Activated CD4-positive, alpha-beta memory T cell treated with anti-CD3 and anti-CD28 coated beads, Interleukin-2, amount 10 ng/mL, durations not matched to agents 7 days and 5 days (primary cell): ENCODE measurements around the gene DYNC2H1. TPM values are rescaled to one million over a fixed set of nuclear protein-coding genes. Genes with fewer than 3 reads are reported as not detected.

Source experiments
- CTCF ChIA-PET: fragments of 350-600 bp; sonication (Branson Sonifier 250); formaldehyde crosslinking; loops from one replicate; lab custom pipeline; 2021; ENCODE audit warnings: antibody characterized with exemption, inconsistent platforms; lab: Charles Lee
- POLR2A ChIA-PET: fragments of 350-600 bp; sonication (Branson Sonifier 250); formaldehyde crosslinking; loops from one replicate; lab custom pipeline; 2021; ENCODE audit warnings: antibody characterized with exemption; lab: Charles Lee
- DNase-seq: peaks from one replicate; pipeline ENCODE4 v3.0.0-alpha.2; 2020
- H3K27ac Mint-ChIP-seq: one replicate; pipeline ENCODE4 v1.8.0; 2021; ENCODE audit warnings: mild to moderate bottlenecking, mixed read lengths
- H3K27me3 Mint-ChIP-seq: one replicate; pipeline ENCODE4 v1.8.0; 2021; ENCODE audit warnings: mixed read lengths
- H3K36me3 Mint-ChIP-seq: one replicate; pipeline ENCODE4 v1.8.0; 2021; ENCODE audit warnings: low read depth, mixed read lengths
- H3K4me1 Mint-ChIP-seq: one replicate; pipeline ENCODE4 v1.8.0; 2021; ENCODE audit warnings: mixed read lengths
- H3K4me3 Mint-ChIP-seq: one replicate; pipeline ENCODE4 v1.8.0; 2021; ENCODE audit warnings: mild to moderate bottlenecking, mixed read lengths
- H3K9me3 Mint-ChIP-seq: one replicate; pipeline ENCODE4 v1.8.0; 2021; ENCODE audit warnings: mixed read lengths
- total RNA-seq, 2 experiments: library from RNA; stranded (reverse); gene quantifications; one replicate each; pipeline ENCODE4 v1.2.3, GENCODE V29; 2021

Gene DYNC2H1
- total RNA-seq, 2 experiments from 2014 or later: 3.0 to 3.1 TPM

GRCh38 chr11:103325686-103326069 lies 216.5 kb downstream of the DYNC2H1 start:
- H3K4me1 Mint-ChIP-seq: peaks cover 7% of the 10 kb centered on the region
- no peaks in the 10 kb centered on the region for H3K9me3 Mint-ChIP-seq
- H3K4me3 Mint-ChIP-seq: no peak overlapping the region
- ChIA-PET CTCF (interaction anchor here (0.7 to 2.4 kb wide), 4 partner anchors 11 to 289 kb away, joined by 3 to 7 read pairs (median 3); partner anchors contain the start of gene DYNC2H1), POLR2A (no interaction called here)
- DNase-seq: no peak
- peaks cover 2% of the 10 kb centered on the region for H3K27me3 Mint-ChIP-seq
- no peak overlapping the region for H3K27ac Mint-ChIP-seq
- no peaks in the 10 kb centered on the region for H3K36me3 Mint-ChIP-seq

GRCh38 chr11:103326070-103326794 lies 217.0 kb downstream of the DYNC2H1 start:
- no peaks in the 10 kb centered on the region for H3K36me3 Mint-ChIP-seq
- H3K4me3 Mint-ChIP-seq: no peak overlapping the region
- DNase-seq: peak; percentile 30
- H3K27ac Mint-ChIP-seq: no peak overlapping the region
- ChIA-PET POLR2A (no interaction called here), CTCF (interaction anchor here (0.9 kb wide), 1 partner anchor 274 kb away, joined by 3 read pairs; no protein-coding TSS in a partner anchor)
- H3K4me1 Mint-ChIP-seq: peaks cover 7% of the 10 kb centered on the region
- H3K27me3 Mint-ChIP-seq: peaks cover 2% of the 10 kb centered on the region
- H3K9me3 Mint-ChIP-seq: no peaks in the 10 kb centered on the region

- H3K9me3 Mint-ChIP-seq: no peaks in the 10 kb centered on the region
- DNase-seq: no peak
- peaks cover 4% of the 10 kb centered on the region for H3K27me3 Mint-ChIP-seq
- H3K4me1 Mint-ChIP-seq: peaks cover 15% of the 10 kb centered on the region
- no peak overlapping the region for H3K27ac Mint-ChIP-seq
- H3K4me3 Mint-ChIP-seq: no peak overlapping the region
- ChIA-PET CTCF (no interaction called here), POLR2A (no interaction called here)
- no peaks in the 10 kb centered on the region for H3K36me3 Mint-ChIP-seq
Measured at GRCh38 chr11:103327721-103328120, 218.5 kb downstream of the DYNC2H1 start.

- POLR2A ChIA-PET: no interaction called here
- H3K4me3 Mint-ChIP-seq: no peak overlapping the region
- CTCF ChIA-PET: no interaction called here
Measured at GRCh38 chr11:103332409-103332808, 223.2 kb downstream of the DYNC2H1 start.

GRCh38 chr11:103338621-103339484 lies 229.6 kb downstream of the DYNC2H1 start:
- no peak for DNase-seq
- Mint-ChIP-seq H3K27ac (no peak overlapping the region), H3K4me3 (no peak overlapping the region), H3K4me1 (no peaks in the 10 kb centered on the region), H3K9me3 (no peaks in the 10 kb centered on the region), H3K36me3 (no peaks in the 10 kb centered on the region), H3K27me3 (no peaks in the 10 kb centered on the region)
- ChIA-PET POLR2A (no interaction called here), CTCF (no interaction called here)

More at GRCh38 chr11:103332409-103332808, 223.2 kb downstream of the DYNC2H1 start:
- Mint-ChIP-seq H3K4me1 (peaks cover 8% of the 10 kb centered on the region), H3K27me3 (peaks cover 4% of the 10 kb centered on the region), H3K36me3 (no peaks in the 10 kb centered on the region), H3K27ac (no peak overlapping the region), H3K9me3 (no peaks in the 10 kb centered on the region)
- no peak for DNase-seq

GRCh38 chr11:103339485-103339857 lies 230.2 kb downstream of the DYNC2H1 start:
- ChIA-PET POLR2A (no interaction called here), CTCF (no interaction called here)
- H3K4me3 Mint-ChIP-seq: no peak overlapping the region
- H3K9me3 Mint-ChIP-seq: no peaks in the 10 kb centered on the region
- no peak for DNase-seq
- H3K27me3 Mint-ChIP-seq: no peaks in the 10 kb centered on the region
- no peak overlapping the region for H3K27ac Mint-ChIP-seq
- H3K4me1 Mint-ChIP-seq: no peaks in the 10 kb centered on the region
- H3K36me3 Mint-ChIP-seq: no peaks in the 10 kb centered on the region

GRCh38 chr11:103340956-103341355 lies 231.7 kb downstream of the DYNC2H1 start:
- Mint-ChIP-seq H3K27me3 (no peaks in the 10 kb centered on the region), H3K27ac (no peak overlapping the region), H3K36me3 (no peaks in the 10 kb centered on the region), H3K4me3 (no peak overlapping the region), H3K4me1 (no peaks in the 10 kb centered on the region), H3K9me3 (no peaks in the 10 kb centered on the region)
- CTCF ChIA-PET: no interaction called here
- DNase-seq: no peak
- POLR2A ChIA-PET: no interaction called here

- Mint-ChIP-seq H3K27me3 (no peaks in the 10 kb centered on the region), H3K27ac (no peak overlapping the region), H3K9me3 (no peaks in the 10 kb centered on the region), H3K36me3 (no peaks in the 10 kb centered on the region), H3K4me1 (no peaks in the 10 kb centered on the region), H3K4me3 (no peak overlapping the region)
- no peak for DNase-seq
- CTCF ChIA-PET: no interaction called here
- POLR2A ChIA-PET: no interaction called here
Measured at GRCh38 chr11:103344886-103345285, 235.7 kb downstream of the DYNC2H1 start.

- Mint-ChIP-seq H3K36me3 (no peaks in the 10 kb centered on the region), H3K4me1 (no peaks in the 10 kb centered on the region), H3K27ac (no peak overlapping the region), H3K27me3 (no peaks in the 10 kb centered on the region), H3K9me3 (no peaks in the 10 kb centered on the region), H3K4me3 (no peak overlapping the region)
- ChIA-PET POLR2A (no interaction called here), CTCF (no interaction called here)
- no peak for DNase-seq
Measured at GRCh38 chr11:103349595-103349994, 240.4 kb downstream of the DYNC2H1 start.

- Mint-ChIP-seq H3K36me3 (no peaks in the 10 kb centered on the region), H3K4me3 (no peak overlapping the region), H3K4me1 (no peaks in the 10 kb centered on the region), H3K27me3 (no peaks in the 10 kb centered on the region), H3K27ac (no peak overlapping the region), H3K9me3 (no peaks in the 10 kb centered on the region)
- ChIA-PET POLR2A (no interaction called here), CTCF (no interaction called here)
- DNase-seq: no peak
Measured at GRCh38 chr11:103354656-103355055, 245.4 kb downstream of the DYNC2H1 start.

GRCh38 chr11:103358251-103358650 lies 249.0 kb downstream of the DYNC2H1 start:
- Mint-ChIP-seq H3K4me1 (no peaks in the 10 kb centered on the region), H3K4me3 (no peak overlapping the region), H3K9me3 (no peaks in the 10 kb centered on the region), H3K27ac (no peak overlapping the region), H3K27me3 (no peaks in the 10 kb centered on the region), H3K36me3 (no peaks in the 10 kb centered on the region)
- ChIA-PET POLR2A (no interaction called here), CTCF (no interaction called here)
- no peak for DNase-seq

GRCh38 chr11:103359216-103359615 lies 250.0 kb downstream of the DYNC2H1 start:
- no peak overlapping the region for H3K4me3 Mint-ChIP-seq
- CTCF ChIA-PET: no interaction called here
- no peaks in the 10 kb centered on the region for H3K27me3 Mint-ChIP-seq
- no peaks in the 10 kb centered on the region for H3K36me3 Mint-ChIP-seq
- POLR2A ChIA-PET: no interaction called here
- no peaks in the 10 kb centered on the region for H3K9me3 Mint-ChIP-seq
- no peak overlapping the region for H3K27ac Mint-ChIP-seq
- H3K4me1 Mint-ChIP-seq: no peaks in the 10 kb centered on the region
- no peak for DNase-seq

- H3K27me3 Mint-ChIP-seq: no peaks in the 10 kb centered on the region
- no peak overlapping the region for H3K27ac Mint-ChIP-seq
- CTCF ChIA-PET: no interaction called here
- H3K36me3 Mint-ChIP-seq: no peaks in the 10 kb centered on the region
- POLR2A ChIA-PET: no interaction called here
- no peak for DNase-seq
- no peaks in the 10 kb centered on the region for H3K4me1 Mint-ChIP-seq
- H3K4me3 Mint-ChIP-seq: no peak overlapping the region
- H3K9me3 Mint-ChIP-seq: no peaks in the 10 kb centered on the region
Measured at GRCh38 chr11:103364687-103365086, 255.5 kb downstream of the DYNC2H1 start.
